Pancreas (tissue), 10 donors: ENCODE data around the gene NARF. TPM values are rescaled to one million over a fixed set of nuclear protein-coding genes. Genes with fewer than 3 reads are reported as not detected.

Experiments used
- ATAC-seq, 4 donors: fragments of 200-7000 bp; cut with Tn5 transposase; one replicate each; pipeline versions ENCODE4 v1.8.0 to v1.9.1; 2020; ENCODE audit warnings: mild to moderate bottlenecking in 4 of 4, moderate library complexity in 4 of 4
- DNase-seq, 6 donors: peaks; one replicate each; pipeline ENCODE4 v3.0.0-alpha.2; 2020
- FAIRE-seq: peaks from 2 replicates; lab custom pipeline; 2012; peaks lifted over from hg19 to GRCh38; lab: Jason Lieb, UNC
- H3K27ac ChIP-seq, 4 donors: fragments of 200-600 bp; sonication (generic); 1 replicate in 3 of 4; 2 replicates in 1 of 4; pipeline versions ENCODE4 v1.5.0 to v1.8.0; 2020
- H3K27me3 ChIP-seq, 4 donors: fragments of 200-600 bp; one replicate each; pipeline ENCODE4 v1.8.0; 2021
- H3K36me3 ChIP-seq, 3 donors: fragments of 200-600 bp; sonication (generic) in 1 of 3; one replicate each; pipeline versions ENCODE4 v1.5.0 to v1.8.0; 2020 to 2021
- H3K4me1 ChIP-seq, 3 donors: fragments of 200-600 bp; one replicate each; pipeline ENCODE4 v1.8.0; 2021
- H3K4me3 ChIP-seq, 4 donors: fragments of 200-600 bp; sonication (generic) in 2 of 4; one replicate each; pipeline versions ENCODE4 v1.5.0 to v1.8.0; 2020 to 2021
- H3K9me3 ChIP-seq, 4 donors: fragments of 200-600 bp; one replicate each; pipeline ENCODE4 v1.8.0; 2021
- WGBS, 2 donors: extraction: QIAGEN DNeasy Blood & Tissue Kit; methylation state at CpG; one replicate each; pipeline ENCODE4 v1.1.7; 2013; 5-methylcytosine and 5-hydroxymethylcytosine counted together
- intact Hi-C, 3 donors: fragments of 100-400 bp; cut with DNase I; formaldehyde crosslinking; loops; one replicate each; pipeline versions ENCODE4 v1.11.1 to v1.14.2; 2022
- polyA plus RNA-seq, 2 donors: library from polyadenylated mRNA; stranded (reverse); fragments of 200-250 nt; gene quantifications; one replicate each; pipeline ENCODE4 v1.2.3, GENCODE V29; 2013
- total RNA-seq, 6 donors: library from RNA; stranded (reverse); fragmentation: NEBNext Ultra II Directional in 4 of 6; extraction: Animal tissue kit (Norgen Biotek cat#: 25700) in 4 of 6; gene quantifications; one replicate each; pipeline versions ENCODE4 v1.2.1 to v1.2.4, GENCODE V29; 2021 to 2023
- TF ChIP-seq, protein P1 (sequence below), 4 donors: fragments of 200-600 bp; sonication (generic) in 3 of 4; IDR thresholded peaks; one replicate each; pipeline versions ENCODE4 v1.5.0 to v1.8.0; 2021; ENCODE audit warnings: antibody characterized with exemption in 4 of 4
- donor health status: healthy with polysubstance abuse.
- donor health status: DM: no; HTN: no; CAD: no; lungs with moderate emphysema.
- donor health status: DM: no; HTN: no; CAD: no.
- donor health status: control.
- donor health status: control.
- donor health status: Bipolar disorder and iron deficiency.
- donor health status: DM: yes; HTN: yes; CAD: no.
- donor health status: DM: no; HTN: no; CAD: no.
- donor health status: DM: no; HTN: no; CAD: no.
- donor health status: DM: yes; HTN: yes; CAD: no.

NARF gene
- total and polyA plus RNA-seq, 8 donors = 21.3 to 96.9 (median 34.1) TPM

DNA sequence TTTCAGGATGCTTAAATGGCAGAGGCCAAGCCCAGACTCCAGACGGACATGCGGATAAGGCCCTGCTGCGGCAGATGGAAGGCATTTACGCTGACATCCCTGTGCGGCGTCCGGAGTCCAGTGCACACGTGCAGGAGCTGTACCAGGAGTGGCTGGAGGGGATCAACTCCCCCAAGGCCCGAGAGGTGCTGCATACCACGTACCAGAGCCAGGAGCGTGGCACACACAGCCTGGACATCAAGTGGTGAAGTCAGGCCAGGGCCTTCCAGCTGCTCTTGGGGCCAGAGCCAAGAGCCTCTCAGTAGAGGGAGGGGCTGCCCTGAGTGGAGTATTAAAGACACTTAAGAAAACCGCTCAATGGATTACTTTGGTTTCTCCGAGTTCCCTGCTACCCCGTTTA, 29.4 kb downstream of the NARF start:
- FAIRE-seq = no peak
- WGBS, 2 donors = 92 to 93% methylated on average over 14 of the region's 14 CpGs
- no peak for ATAC-seq
- peak in 1 of 6 donors; percentile 52 for DNase-seq
- TF ChIP-seq, protein P1, sequence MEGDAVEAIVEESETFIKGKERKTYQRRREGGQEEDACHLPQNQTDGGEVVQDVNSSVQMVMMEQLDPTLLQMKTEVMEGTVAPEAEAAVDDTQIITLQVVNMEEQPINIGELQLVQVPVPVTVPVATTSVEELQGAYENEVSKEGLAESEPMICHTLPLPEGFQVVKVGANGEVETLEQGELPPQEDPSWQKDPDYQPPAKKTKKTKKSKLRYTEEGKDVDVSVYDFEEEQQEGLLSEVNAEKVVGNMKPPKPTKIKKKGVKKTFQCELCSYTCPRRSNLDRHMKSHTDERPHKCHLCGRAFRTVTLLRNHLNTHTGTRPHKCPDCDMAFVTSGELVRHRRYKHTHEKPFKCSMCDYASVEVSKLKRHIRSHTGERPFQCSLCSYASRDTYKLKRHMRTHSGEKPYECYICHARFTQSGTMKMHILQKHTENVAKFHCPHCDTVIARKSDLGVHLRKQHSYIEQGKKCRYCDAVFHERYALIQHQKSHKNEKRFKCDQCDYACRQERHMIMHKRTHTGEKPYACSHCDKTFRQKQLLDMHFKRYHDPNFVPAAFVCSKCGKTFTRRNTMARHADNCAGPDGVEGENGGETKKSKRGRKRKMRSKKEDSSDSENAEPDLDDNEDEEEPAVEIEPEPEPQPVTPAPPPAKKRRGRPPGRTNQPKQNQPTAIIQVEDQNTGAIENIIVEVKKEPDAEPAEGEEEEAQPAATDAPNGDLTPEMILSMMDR (IDR thresholded peaks at IDR 0.05) = no peak
- Histone ChIP-seq H3K4me3 (no peak overlapping the region), H3K27ac (no peak overlapping the region), H3K36me3 (peaks cover 6 to 35% (median 25%) of the 10 kb centered on the region in 3 donors), H3K27me3 (no peaks in the 10 kb centered on the region), H3K4me1 (no peaks in the 10 kb centered on the region), H3K9me3 (no peaks in the 10 kb centered on the region)
- intact Hi-C loops = no loop called here

DNA sequence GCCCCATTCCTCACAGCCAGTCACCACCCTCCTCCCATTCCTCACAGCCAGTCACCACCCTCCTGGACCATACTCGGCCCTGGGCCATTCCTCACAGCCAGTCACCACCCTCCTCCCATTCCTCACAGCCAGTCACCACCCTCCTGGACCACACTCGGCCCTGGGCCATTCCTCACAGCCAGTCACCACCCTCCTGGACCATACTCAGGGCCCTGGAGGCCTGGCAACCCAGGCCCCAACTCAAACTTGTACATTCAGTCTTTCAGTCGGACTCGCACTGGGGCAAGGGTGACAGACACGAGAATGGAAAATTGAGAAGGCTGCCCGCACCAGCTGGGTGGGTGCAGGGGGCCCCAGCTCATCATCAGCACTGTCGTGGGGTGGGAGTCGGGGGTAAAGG, 30.6 kb downstream of the NARF start:
- Histone ChIP-seq H3K4me3 (no peak overlapping the region), H3K27me3 (no peaks in the 10 kb centered on the region), H3K9me3 (no peaks in the 10 kb centered on the region), H3K4me1 (no peaks in the 10 kb centered on the region), H3K27ac (no peak overlapping the region), H3K36me3 (peaks cover 6 to 26% (median 22%) of the 10 kb centered on the region in 3 donors)
- intact Hi-C loops = no loop called here
- no peak for FAIRE-seq
- peak in 2 of 4 donors; percentile 10 to 24 for ATAC-seq
- TF ChIP-seq, protein P1 (IDR thresholded peaks at IDR 0.05) = no peak
- DNase-seq = peak in 1 of 6 donors; percentile 19
- 74 to 75% methylated on average over 8 of the region's 8 CpGs for WGBS, 2 donors

DNA sequence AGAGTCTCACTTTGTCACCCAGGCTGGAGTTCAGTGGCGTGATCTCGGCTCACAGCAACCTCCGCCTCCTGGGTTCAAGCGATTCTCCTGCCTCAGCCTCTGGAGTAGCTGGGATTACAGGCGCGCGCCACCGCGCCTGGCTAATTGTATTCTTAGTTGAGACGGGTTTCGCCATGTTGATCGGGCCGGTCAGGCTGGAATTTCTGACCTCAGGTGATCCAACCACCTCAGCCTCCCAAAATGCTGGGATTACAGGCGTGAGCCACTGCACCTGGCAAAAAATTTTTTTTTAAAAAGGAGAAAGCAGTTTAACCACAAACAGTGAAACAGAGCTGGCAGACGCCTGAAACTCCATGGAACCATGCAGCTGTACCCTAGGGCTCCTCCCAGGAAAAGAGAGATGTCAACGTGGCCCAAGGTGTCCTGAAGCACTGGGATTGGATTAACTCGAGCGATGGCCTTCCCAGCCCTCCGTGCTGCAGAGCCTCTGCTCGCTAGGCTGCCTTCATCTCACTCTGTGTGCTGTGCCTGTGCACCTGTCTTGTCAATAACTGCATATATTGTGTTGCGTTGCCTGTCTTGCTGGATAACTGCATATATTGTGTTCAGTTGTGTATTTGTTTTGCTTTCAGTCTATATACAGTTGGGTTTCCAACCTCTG, 31.4 kb downstream of the NARF start:
- Histone ChIP-seq H3K9me3 (no peaks in the 10 kb centered on the region), H3K27ac (no peak overlapping the region), H3K36me3 (peaks cover 1 to 19% (median 14%) of the 10 kb centered on the region in 3 donors), H3K4me3 (no peak overlapping the region), H3K4me1 (no peaks in the 10 kb centered on the region), H3K27me3 (no peaks in the 10 kb centered on the region)
- intact Hi-C loops = loop anchor here in 1 of 3 donors (10.0 kb wide), 1 partner anchor 135 kb away; the partner anchor contains the start of gene TEX19
- no peak for ATAC-seq
- 91 to 93% methylated on average over 21 of the region's 21 CpGs for WGBS, 2 donors
- DNase-seq = no peak
- TF ChIP-seq, protein P1 (IDR thresholded peaks at IDR 0.05) = no peak
- FAIRE-seq = no peak

DNA sequence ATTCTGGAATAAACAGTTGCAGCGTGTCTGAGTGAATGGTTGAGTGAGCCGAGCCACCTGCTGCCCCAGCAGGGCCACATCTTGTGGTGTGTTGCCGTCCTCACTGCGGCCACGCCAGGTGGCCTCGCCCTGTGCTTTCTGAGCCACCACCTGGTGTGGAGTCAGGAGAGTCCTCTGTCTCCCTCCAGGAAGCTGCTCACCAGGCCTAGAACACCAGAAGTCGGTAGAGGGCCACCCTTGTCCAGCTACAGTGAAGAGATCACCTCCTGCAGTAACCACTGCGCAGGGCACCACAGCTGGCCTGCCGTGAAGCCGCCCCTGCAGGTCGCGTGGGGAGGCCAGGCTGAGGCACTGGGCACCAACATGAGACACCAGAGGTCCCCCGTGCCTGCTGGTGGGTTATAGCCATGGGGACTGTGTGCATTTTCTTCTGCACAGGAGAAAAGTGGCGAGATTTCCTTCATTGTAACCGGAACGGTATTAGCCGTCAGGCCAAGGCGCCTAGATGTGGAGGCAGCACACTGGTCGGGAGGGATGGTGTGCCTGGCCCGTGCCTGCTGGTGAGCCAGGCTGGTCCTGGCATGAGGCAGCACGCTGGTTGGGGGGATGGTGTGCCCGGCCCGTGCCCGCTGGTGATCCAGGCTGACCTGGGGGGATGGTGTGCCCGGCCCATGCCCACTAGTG, 32.1 kb downstream of the NARF start:
- H3K27ac ChIP-seq = no peak overlapping the region
- intact Hi-C loops = loop anchor here in 1 of 3 donors (10.0 kb wide), 1 partner anchor 136 kb away; the partner anchor contains the start of gene TEX19
- TF ChIP-seq, protein P1 (IDR thresholded peaks at IDR 0.05) = no peak
- peaks cover 0 to 13% (median 10%) of the 10 kb centered on the region in 3 donors for H3K36me3 ChIP-seq
- whole genome bisulfite sequencing, 2 donors = 84 to 87% methylated on average over 25 of the region's 25 CpGs
- H3K9me3 ChIP-seq = no peaks in the 10 kb centered on the region
- ATAC-seq (no peak), FAIRE-seq (no peak), DNase-seq (peak in 1 of 6 donors; percentile 63)
- no peak overlapping the region for H3K4me3 ChIP-seq
- no peaks in the 10 kb centered on the region for H3K4me1 ChIP-seq
- no peaks in the 10 kb centered on the region for H3K27me3 ChIP-seq
